C4-2B (cell line): ENCODE measurements around the gene PAXX.

Experiments used
- CTCF ChIP-seq: fragments of 450-650 bp; conservative IDR thresholded peaks from 2 replicates; pipeline ENCODE4 v1.5.1; 2017; ENCODE audit warnings: mild to moderate bottlenecking
- ZFX ChIP-seq: fragments of 450-650 bp; IDR thresholded peaks from 2 replicates; pipeline ENCODE4 v1.6.1; 2017

DNA sequence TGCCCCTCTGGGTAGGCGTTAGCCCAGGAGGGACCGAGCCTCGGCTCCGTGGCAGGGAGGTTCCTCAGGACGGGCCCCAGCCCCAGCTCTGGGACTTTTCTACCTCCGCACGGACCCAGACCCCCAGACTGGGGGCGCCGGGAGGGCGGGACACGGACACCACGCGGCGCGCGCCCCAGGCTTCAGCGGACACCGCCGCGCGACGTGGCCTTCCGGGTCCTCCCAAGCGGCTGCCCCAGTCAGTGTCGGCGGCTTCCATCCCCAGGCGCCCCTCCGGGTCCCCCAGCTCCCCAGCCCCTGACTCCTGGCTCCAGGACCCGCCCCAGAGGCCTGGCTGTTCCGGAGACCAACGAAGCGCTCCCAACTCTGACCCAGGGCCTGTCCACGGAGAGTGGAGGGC is 6.4 kb upstream of the PAXX start:
- TF ChIP-seq CTCF (no peak), ZFX (no peak)
